Ovary (tissue), 3 donors: ENCODE data around the gene NUP62CL.

ENCODE experiments used
- EP300 ChIP-seq: sonication (generic); formaldehyde crosslinking; IDR thresholded peaks from one replicate; pipeline ENCODE4 v1.6.1; 2017; ENCODE audit warnings: antibody characterized with exemption
- POLR2A ChIP-seq: fragments of 450-650 bp; IDR thresholded peaks from one replicate; pipeline ENCODE4 v1.6.1; 2017; ENCODE audit warnings: antibody characterized with exemption, mild to moderate bottlenecking, moderate library complexity
- TF ChIP-seq, protein P1 (sequence below), 3 donors: fragments of 450-650 bp in 2 of 3; fragments of 200-600 bp in 1 of 3; IDR thresholded peaks; one replicate each; pipeline versions ENCODE4 v1.5.1 to v1.8.0; 2016 to 2022; ENCODE audit warnings: antibody characterized with exemption in 3 of 3, mild to moderate bottlenecking in 1 of 3
- donor health status: DM: no; HTN: no; CAD: no.

- TF ChIP-seq EP300 (no peak), POLR2A (no peak)
- TF ChIP-seq, protein P1, sequence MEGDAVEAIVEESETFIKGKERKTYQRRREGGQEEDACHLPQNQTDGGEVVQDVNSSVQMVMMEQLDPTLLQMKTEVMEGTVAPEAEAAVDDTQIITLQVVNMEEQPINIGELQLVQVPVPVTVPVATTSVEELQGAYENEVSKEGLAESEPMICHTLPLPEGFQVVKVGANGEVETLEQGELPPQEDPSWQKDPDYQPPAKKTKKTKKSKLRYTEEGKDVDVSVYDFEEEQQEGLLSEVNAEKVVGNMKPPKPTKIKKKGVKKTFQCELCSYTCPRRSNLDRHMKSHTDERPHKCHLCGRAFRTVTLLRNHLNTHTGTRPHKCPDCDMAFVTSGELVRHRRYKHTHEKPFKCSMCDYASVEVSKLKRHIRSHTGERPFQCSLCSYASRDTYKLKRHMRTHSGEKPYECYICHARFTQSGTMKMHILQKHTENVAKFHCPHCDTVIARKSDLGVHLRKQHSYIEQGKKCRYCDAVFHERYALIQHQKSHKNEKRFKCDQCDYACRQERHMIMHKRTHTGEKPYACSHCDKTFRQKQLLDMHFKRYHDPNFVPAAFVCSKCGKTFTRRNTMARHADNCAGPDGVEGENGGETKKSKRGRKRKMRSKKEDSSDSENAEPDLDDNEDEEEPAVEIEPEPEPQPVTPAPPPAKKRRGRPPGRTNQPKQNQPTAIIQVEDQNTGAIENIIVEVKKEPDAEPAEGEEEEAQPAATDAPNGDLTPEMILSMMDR (IDR thresholded peaks at IDR 0.05): no peak
Observed at GRCh38 chrX:107204068-107204605, 2.1 kb downstream of the NUP62CL start.
